ENCODE measurements around the gene TCF7L2.

TCF7L2 gene

DNA sequence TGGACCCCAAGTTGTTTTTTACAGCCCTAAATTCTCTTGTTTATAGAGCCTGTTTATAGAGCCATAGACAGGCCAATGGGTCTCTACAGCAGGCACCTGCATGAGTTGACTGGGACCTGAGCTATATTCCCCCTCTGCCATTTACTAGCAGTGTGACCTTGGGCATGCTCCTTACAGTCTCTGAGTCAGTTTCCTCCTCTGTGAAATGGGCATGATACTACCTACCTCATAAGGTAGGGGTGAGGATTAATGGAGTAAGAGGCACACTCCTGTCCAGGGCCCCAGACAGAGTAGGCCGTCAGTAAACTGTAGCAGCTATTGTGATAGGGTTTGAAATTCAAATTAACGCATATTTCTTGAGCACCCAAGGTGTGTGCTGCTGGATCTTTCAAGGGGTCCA is 138.1 kb downstream of the TCF7L2 start:
- TF ChIP-seq, protein P1, sequence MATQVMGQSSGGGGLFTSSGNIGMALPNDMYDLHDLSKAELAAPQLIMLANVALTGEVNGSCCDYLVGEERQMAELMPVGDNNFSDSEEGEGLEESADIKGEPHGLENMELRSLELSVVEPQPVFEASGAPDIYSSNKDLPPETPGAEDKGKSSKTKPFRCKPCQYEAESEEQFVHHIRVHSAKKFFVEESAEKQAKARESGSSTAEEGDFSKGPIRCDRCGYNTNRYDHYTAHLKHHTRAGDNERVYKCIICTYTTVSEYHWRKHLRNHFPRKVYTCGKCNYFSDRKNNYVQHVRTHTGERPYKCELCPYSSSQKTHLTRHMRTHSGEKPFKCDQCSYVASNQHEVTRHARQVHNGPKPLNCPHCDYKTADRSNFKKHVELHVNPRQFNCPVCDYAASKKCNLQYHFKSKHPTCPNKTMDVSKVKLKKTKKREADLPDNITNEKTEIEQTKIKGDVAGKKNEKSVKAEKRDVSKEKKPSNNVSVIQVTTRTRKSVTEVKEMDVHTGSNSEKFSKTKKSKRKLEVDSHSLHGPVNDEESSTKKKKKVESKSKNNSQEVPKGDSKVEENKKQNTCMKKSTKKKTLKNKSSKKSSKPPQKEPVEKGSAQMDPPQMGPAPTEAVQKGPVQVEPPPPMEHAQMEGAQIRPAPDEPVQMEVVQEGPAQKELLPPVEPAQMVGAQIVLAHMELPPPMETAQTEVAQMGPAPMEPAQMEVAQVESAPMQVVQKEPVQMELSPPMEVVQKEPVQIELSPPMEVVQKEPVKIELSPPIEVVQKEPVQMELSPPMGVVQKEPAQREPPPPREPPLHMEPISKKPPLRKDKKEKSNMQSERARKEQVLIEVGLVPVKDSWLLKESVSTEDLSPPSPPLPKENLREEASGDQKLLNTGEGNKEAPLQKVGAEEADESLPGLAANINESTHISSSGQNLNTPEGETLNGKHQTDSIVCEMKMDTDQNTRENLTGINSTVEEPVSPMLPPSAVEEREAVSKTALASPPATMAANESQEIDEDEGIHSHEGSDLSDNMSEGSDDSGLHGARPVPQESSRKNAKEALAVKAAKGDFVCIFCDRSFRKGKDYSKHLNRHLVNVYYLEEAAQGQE (IDR thresholded peaks at IDR 0.05; ENCODE audit: insufficient read depth in 1 of 2, low read depth in 2 of 2, low read length in 2 of 2) = no peak
- no peak for TF ChIP-seq FOXP2 (optimal IDR thresholded peaks at IDR 0.05; ENCODE audit: borderline replicate concordance, extremely low read depth, extremely low read length, insufficient read depth)

DNA sequence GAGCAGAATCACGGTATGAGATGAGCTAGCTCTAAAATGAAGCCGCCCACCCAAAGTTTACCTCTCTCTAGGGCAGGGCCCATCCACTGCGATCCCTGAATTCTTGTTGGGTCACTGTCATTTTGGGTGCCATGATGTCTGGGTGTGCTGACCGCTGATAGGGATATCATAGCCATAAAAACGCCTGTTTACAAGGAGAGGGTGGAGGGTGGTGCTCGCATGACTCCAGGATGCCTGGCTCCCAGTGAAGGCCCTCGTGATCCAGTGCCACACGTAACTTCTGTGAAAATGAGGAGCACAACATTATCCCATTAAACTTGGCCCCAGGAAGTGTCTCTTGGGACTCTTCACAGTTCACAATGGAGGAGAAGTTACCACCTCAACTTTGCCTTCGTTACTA is 139.5 kb downstream of the TCF7L2 start:
- TF ChIP-seq TAF1 (IDR thresholded peaks at IDR 0.05; ENCODE audit: borderline replicate concordance, insufficient read depth, low read length) = no peak
- TF ChIP-seq POLR2AphosphoS5 (IDR thresholded peaks at IDR 0.05; ENCODE audit: low read depth, low read length) = 0 out of 2 replicates have a peak, but pooled peaks have one; percentile 7

DNA sequence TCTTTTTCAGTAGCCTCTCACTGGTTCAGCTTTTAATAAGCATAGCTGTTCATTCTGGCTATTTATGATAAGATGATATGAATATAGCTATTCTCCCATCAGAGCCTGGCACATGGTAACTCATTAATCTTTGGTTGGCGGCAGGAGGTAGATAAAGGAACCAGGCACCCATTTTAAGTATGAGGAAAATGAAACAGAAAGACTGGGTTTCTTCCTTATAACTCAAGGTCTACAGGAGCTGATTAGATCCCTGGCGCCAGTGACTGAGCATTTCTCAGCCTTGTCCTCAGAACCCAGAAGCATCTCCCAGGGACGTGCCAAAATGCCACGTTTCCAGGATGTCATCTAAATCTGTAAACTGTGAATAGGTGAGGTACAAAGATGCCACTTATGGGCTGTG is 141.9 kb downstream of the TCF7L2 start:
- TF ChIP-seq POLR2AphosphoS5 (IDR thresholded peaks at IDR 0.05; ENCODE audit: low read depth, low read length) (no peak), TAF1 (IDR thresholded peaks at IDR 0.05; ENCODE audit: borderline replicate concordance, insufficient read depth, low read length) (no peak), FOXP2 (optimal IDR thresholded peaks at IDR 0.05; ENCODE audit: borderline replicate concordance, extremely low read depth, extremely low read length, insufficient read depth) (no peak), SIN3A (IDR thresholded peaks at IDR 0.05; ENCODE audit: borderline replicate concordance, insufficient read depth, low read length) (no peak)
- TF ChIP-seq, protein P1 (IDR thresholded peaks at IDR 0.05; ENCODE audit: insufficient read depth in 1 of 2, low read depth in 2 of 2, low read length in 2 of 2) = no peak

DNA sequence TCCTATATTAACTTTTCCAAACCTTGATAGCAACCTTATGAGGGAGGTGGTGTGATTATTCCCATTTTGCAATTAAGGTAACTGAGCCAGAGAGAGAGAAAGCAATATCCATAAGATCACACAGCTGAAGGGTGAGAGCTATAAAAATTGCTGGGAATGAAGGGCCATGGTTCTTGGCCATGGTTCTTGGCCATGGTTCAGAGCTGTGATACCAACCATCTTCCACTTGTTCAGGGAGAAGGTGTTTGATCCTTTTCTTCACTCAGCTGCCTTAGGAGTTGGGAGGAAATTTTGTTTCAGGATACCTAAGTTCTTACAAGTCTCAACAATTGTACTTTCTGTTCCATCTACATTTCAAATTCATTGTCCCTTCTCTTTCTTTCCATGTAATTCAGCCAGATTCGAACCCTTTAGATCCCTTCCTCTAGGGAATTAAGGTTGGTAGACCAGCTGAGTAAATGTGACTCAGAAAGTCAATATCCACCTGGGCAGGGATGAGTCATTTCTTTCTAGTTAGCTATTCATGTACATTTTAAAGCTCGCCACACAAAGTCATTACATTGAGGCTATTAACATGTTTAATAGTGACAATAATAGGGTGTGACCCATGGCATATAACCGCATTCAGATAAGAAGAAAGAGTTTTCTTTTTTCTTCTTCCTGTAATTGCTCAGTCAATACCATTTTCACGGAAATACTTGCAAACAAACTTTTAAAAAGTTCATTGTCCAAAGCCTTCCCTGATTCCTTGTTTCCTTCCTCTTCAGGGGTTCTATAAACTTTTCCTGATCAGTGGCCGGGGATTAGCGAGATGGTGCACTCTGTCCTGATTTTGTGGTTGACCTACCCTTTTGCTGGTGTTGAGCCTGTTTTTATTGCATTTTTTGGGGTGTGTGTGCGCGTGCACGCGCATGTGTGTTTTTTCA is 143.4 kb downstream of the TCF7L2 start:
- TF ChIP-seq FOXP2 (optimal IDR thresholded peaks at IDR 0.05; ENCODE audit: borderline replicate concordance, extremely low read depth, extremely low read length, insufficient read depth) = no peak
- TF ChIP-seq SIN3A (IDR thresholded peaks at IDR 0.05; ENCODE audit: borderline replicate concordance, insufficient read depth, low read length) = no peak
- TF ChIP-seq TAF1 (IDR thresholded peaks at IDR 0.05; ENCODE audit: borderline replicate concordance, insufficient read depth, low read length) = no peak
- TF ChIP-seq, protein P1 (IDR thresholded peaks at IDR 0.05; ENCODE audit: insufficient read depth in 1 of 2, low read depth in 2 of 2, low read length in 2 of 2) = no peak
- no peak for TF ChIP-seq POLR2AphosphoS5 (IDR thresholded peaks at IDR 0.05; ENCODE audit: low read depth, low read length)

DNA sequence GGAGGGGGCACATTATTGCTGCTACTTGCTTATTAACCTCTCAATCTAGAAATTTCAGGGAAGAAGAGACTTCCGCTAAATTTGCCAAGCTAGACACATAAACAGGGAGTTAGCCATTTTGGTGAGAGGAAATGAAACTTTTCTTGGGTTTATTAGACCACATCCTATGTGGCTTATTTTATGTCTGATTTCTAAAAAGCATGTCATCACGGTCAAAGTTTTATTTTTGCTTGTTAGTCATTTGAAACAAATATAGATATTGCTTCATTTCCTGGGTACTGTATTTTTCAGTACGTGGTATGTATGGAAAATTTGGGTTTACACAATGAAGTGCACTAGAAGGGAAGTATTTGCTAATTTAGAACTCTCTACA is 144.1 kb downstream of the TCF7L2 start:
- TF ChIP-seq FOXP2 (optimal IDR thresholded peaks at IDR 0.05; ENCODE audit: borderline replicate concordance, extremely low read depth, extremely low read length, insufficient read depth) (no peak), POLR2AphosphoS5 (IDR thresholded peaks at IDR 0.05; ENCODE audit: low read depth, low read length) (no peak), TAF1 (IDR thresholded peaks at IDR 0.05; ENCODE audit: borderline replicate concordance, insufficient read depth, low read length) (no peak), SIN3A (IDR thresholded peaks at IDR 0.05; ENCODE audit: borderline replicate concordance, insufficient read depth, low read length) (no peak)
- TF ChIP-seq, protein P1 (IDR thresholded peaks at IDR 0.05; ENCODE audit: insufficient read depth in 1 of 2, low read depth in 2 of 2, low read length in 2 of 2) = no peak

All from PFSK-1 (cell line).